ENCODE data around the gene SLC41A1.

DNA sequence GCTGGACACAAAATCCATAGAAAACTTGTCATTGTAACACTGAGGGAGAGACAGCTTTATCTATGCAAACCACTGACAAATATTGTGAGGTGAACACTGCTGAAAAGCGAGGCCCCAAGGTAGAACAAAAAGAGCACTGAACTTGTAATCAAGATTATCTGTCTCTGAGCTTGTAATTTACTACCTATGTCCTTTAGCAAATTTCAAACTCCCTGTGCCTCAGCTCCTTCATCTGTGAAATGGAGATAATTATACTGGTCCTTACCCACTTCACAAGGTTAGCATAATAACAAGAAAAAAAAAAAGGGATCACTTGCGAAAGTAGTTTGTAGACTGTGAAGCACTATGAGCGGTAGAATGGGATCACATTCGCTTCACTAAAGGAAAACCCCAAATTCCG lies 58.1 kb downstream of the SLC41A1 start:
- no peak for TF ChIP-seq POLR2AphosphoS5 (IDR thresholded peaks at IDR 0.05; ENCODE audit: borderline replicate concordance, low read depth, low read length)
- no peak for TF ChIP-seq EZH2 (IDR thresholded peaks at IDR 0.05)
- no peak for TF ChIP-seq FOXP2 (optimal IDR thresholded peaks at IDR 0.05; ENCODE audit: control extremely low read depth, extremely low read length, insufficient read depth)

Data from SK-N-MC (cell line).